HCT116 (cell line): ENCODE data around the gene USO1. TPM values are rescaled to one million over a fixed set of nuclear protein-coding genes. Genes with fewer than 3 reads are reported as not detected.

Experiments
- ATAC-seq: fragments of 200-7000 bp; cut with Tn5 transposase; 2 replicates; pipeline ENCODE4 v1.9.1; 2020; ENCODE audit warnings: mild to moderate bottlenecking, moderate library complexity
- BruUV-seq: library from RNA; stranded (reverse); fragments of 400-500 nt; replicated peaks from 2 replicates; lab custom pipeline; 2021; lab: Mats Ljungman, UMichigan
- CTCF ChIA-PET: fragments of 300-600 bp; sonication (Branson Sonifier 250); formaldehyde crosslinking; loops from one replicate; lab custom pipeline; 2021; ENCODE audit warnings: antibody characterized with exemption; lab: Charles Lee
- POLR2A ChIA-PET: fragments of 300-600, 350-600 bp; sonication (Branson Sonifier 250); formaldehyde crosslinking; loops from one replicate; lab custom pipeline; 2021; ENCODE audit warnings: antibody characterized with exemption; lab: Charles Lee
- RAD21 ChIA-PET, 2 experiments: fragments of 300-600 bp; sonication (Branson Sonifier 250); formaldehyde crosslinking; loops; one replicate each; lab custom pipeline; 2023; ENCODE audit warnings: low total read pairs in 2 of 2; ENCODE audit not compliant: uncharacterized antibody in 2 of 2, unreplicated experiment in 2 of 2, low non-redundant PET in 1 of 2; lab: Charles Lee
- DNase-seq: peaks from one replicate; pipeline ENCODE4 v3.0.0-alpha.2; 2010; ENCODE audit warnings: low read depth, low spot score
- H2AFZ ChIP-seq: fragments of 200-600 bp; shearing (Covaris generic), sonication (generic); 2 replicates; pipeline ENCODE4 v1.6.1; 2017; ENCODE audit warnings: low read depth, mixed run types, mixed read lengths, antibody characterized with exemption, low read length; ENCODE audit not compliant: poor library complexity, severe bottlenecking
- H3K27ac ChIP-seq: 2 replicates; pipeline ENCODE4 v1.5.1; 2012; ENCODE audit warnings: low read depth, low read length
- H3K27me3 ChIP-seq: fragments of 200-600 bp; sonication (generic); 2 replicates; pipeline ENCODE4 v1.6.1; 2016; ENCODE audit warnings: mixed run types, low read length, mixed read lengths; ENCODE audit not compliant: insufficient read depth
- H3K36me3 ChIP-seq, 2 experiments: fragments of 200-500 bp in 1 of 2; fragments of 200-600 bp in 1 of 2; sonication (Bioruptor generic) in 1 of 2; sonication (generic) in 1 of 2; 2 replicates each; pipeline versions ENCODE4 v1.5.1 to v1.6.1; 2014 to 2016; ENCODE audit warnings: low read length in 2 of 2, inconsistent platforms in 1 of 2, mixed read lengths in 1 of 2, mixed run types in 1 of 2; ENCODE audit not compliant: insufficient read depth in 2 of 2, control insufficient read depth in 1 of 2
- H3K4me1 ChIP-seq, 2 experiments: fragments of 200-600 bp in 1 of 2; sonication (generic) in 1 of 2; 2 replicates each; pipeline versions ENCODE4 v1.5.1 to v1.6.1; 2012 to 2017; ENCODE audit warnings: low read length in 2 of 2, inconsistent platforms in 1 of 2, mild to moderate bottlenecking in 1 of 2, mixed read lengths in 1 of 2, mixed run types in 1 of 2, moderate library complexity in 1 of 2; ENCODE audit not compliant: insufficient read depth in 2 of 2, control insufficient read depth in 1 of 2
- H3K4me2 ChIP-seq: fragments of 200-600 bp; sonication (generic); 2 replicates; pipeline ENCODE4 v1.6.1; 2017; ENCODE audit warnings: mixed run types, low read length, mixed read lengths
- H3K4me3 ChIP-seq, 2 experiments: fragments of 200-600 bp in 1 of 2; sonication (generic) in 1 of 2; replicated peaks in 1 of 2; 2 replicates each; pipeline ENCODE4 v1.5.1; 2011 to 2016; ENCODE audit warnings: low read length in 2 of 2, control low read depth in 1 of 2, low read depth in 1 of 2, mild to moderate bottlenecking in 1 of 2, mixed read lengths in 1 of 2, mixed run types in 1 of 2
- H3K79me2 ChIP-seq: fragments of 200-600 bp; sonication (generic); 2 replicates; pipeline ENCODE4 v1.6.1; 2017; ENCODE audit warnings: mild to moderate bottlenecking, mixed run types, low read length, moderate library complexity, mixed read lengths; ENCODE audit not compliant: insufficient read depth
- H3K9ac ChIP-seq: fragments of 200-600 bp; sonication (generic); 2 replicates; pipeline ENCODE4 v1.6.1; 2016; ENCODE audit warnings: low read length, mixed read lengths
- H3K9me2 ChIP-seq: fragments of 200-600 bp; sonication (generic), shearing (Covaris generic); 2 replicates; pipeline ENCODE4 v1.6.1; 2017; ENCODE audit warnings: mixed run types, mild to moderate bottlenecking, moderate library complexity; ENCODE audit not compliant: insufficient read depth
- H3K9me3 ChIP-seq, 2 experiments: fragments of 200-500 bp in 1 of 2; fragments of 200-600 bp in 1 of 2; sonication (Bioruptor generic) in 1 of 2; sonication (generic) in 1 of 2; 2 replicates each; pipeline ENCODE4 v1.6.1; 2014 to 2017; ENCODE audit warnings: low read length in 2 of 2, mixed read lengths in 2 of 2, inconsistent platforms in 1 of 2, low read depth in 1 of 2, mild to moderate bottlenecking in 1 of 2, mixed run types in 1 of 2, moderate library complexity in 1 of 2; ENCODE audit not compliant: control insufficient read depth in 1 of 2, insufficient read depth in 1 of 2
- H4K20me1 ChIP-seq: fragments of 200-600 bp; sonication (generic), shearing (Covaris generic); 2 replicates; pipeline ENCODE4 v1.6.1; 2017; ENCODE audit warnings: mixed run types, mild to moderate bottlenecking, moderate library complexity; ENCODE audit not compliant: insufficient read depth
- CBX3 ChIP-seq: IDR thresholded peaks from 2 replicates; pipeline ENCODE4 v1.6.1; 2012; ENCODE audit warnings: low read depth
- CTCF ChIP-seq, 3 experiments: fragments of 200-600 bp in 1 of 3; sonication (generic) in 1 of 3; IDR thresholded peaks in 2 of 3; conservative IDR thresholded peaks in 1 of 3; 2 replicates each; pipeline ENCODE4 v1.5.1; 2012 to 2017; ENCODE audit warnings: low read depth in 2 of 3, low read length in 2 of 3, antibody characterized with exemption in 1 of 3, borderline replicate concordance in 1 of 3, control low read depth in 1 of 3, mild to moderate bottlenecking in 1 of 3, mixed read lengths in 1 of 3, mixed run types in 1 of 3, moderate library complexity in 1 of 3; ENCODE audit not compliant: insufficient read depth in 1 of 3
- EZH2 ChIP-seq: fragments of 200-600 bp; sonication (generic); IDR thresholded peaks from 2 replicates; pipeline ENCODE4 v1.6.1; 2017; ENCODE audit warnings: antibody characterized with exemption, mixed run types
- EZH2phosphoT487 ChIP-seq: fragments of 200-600 bp; IDR thresholded peaks from 2 replicates; pipeline ENCODE4 v1.6.1; 2018; ENCODE audit warnings: antibody characterized with exemption, borderline replicate concordance
- JUND ChIP-seq: IDR thresholded peaks from 2 replicates; pipeline ENCODE4 v1.6.1; 2012
- POLR2A ChIP-seq: IDR thresholded peaks from 2 replicates; pipeline ENCODE4 v1.7.0; 2011; ENCODE audit warnings: borderline replicate concordance; ENCODE audit not compliant: insufficient read depth, insufficient read length; ENCODE audit errors: extremely low read depth
- POLR2AphosphoS5 ChIP-seq: IDR thresholded peaks from 2 replicates; pipeline ENCODE4 v1.6.1; 2011; ENCODE audit warnings: mild to moderate bottlenecking, low read depth, low read length, moderate library complexity
- RAD21 ChIP-seq: IDR thresholded peaks from 2 replicates; pipeline ENCODE4 v1.6.1; 2012; ENCODE audit warnings: low read depth, mild to moderate bottlenecking
- SP1 ChIP-seq: IDR thresholded peaks from 2 replicates; pipeline ENCODE4 v1.6.1; 2012; ENCODE audit warnings: low read depth
- TCF7L2 ChIP-seq: IDR thresholded peaks from 2 replicates; pipeline ENCODE4 v1.7.0; 2011; ENCODE audit warnings: borderline replicate concordance, inconsistent platforms; ENCODE audit not compliant: insufficient read depth, insufficient read length; ENCODE audit errors: extremely low read depth
- YY1 ChIP-seq: IDR thresholded peaks from 2 replicates; pipeline ENCODE4 v1.6.1; 2011; ENCODE audit warnings: low read length, low read depth, moderate library complexity, mild to moderate bottlenecking; ENCODE audit not compliant: insufficient replicate concordance; ENCODE audit errors: extremely low read depth
- intact Hi-C: fragments of 100-400 bp; cut with micrococcal nuclease; formaldehyde crosslinking; loops from 2 replicates; pipeline ENCODE4 v1.10.0; 2022
- total RNA-seq: library from RNA; stranded (reverse); gene quantifications from one replicate; pipeline ENCODE4 v1.2.1, GENCODE V29; 2021; ENCODE audit not compliant: unreplicated experiment
- TF ChIP-seq, protein P1 (sequence below): IDR thresholded peaks from 2 replicates; pipeline ENCODE4 v1.6.1; 2012
- TF ChIP-seq, protein P2 (sequence below): IDR thresholded peaks from 2 replicates; pipeline ENCODE4 v1.6.1; 2012; ENCODE audit warnings: low read depth

Gene USO1
- total RNA-seq, 1 experiment from 2014 or later: 72.7 TPM

DNA sequence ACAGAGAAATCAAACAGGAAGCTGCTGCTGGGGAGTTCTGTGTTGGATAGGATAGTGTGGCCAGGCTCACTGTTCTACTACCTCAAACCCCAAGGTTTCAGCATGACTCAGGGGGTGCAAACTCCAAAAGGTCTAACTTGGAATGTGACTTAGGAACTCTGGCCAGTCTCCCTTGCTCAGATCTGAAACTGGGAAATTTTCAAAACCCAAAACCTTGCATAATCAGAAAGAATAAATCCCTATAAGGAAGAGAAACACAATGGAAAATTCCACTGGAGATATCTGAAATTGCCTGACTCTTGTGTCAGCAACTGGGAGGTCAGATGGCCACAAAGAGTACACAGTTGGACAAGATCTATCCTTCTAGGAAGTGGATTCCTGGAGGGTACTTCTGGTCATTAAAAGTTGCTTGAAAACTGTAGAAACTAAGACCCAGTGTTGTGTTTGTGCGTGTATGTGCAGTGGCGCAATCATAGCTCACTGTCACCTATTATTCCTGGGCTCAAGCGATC, 119.8 kb downstream of the USO1 start:
- no peak overlapping the region for H3K4me2 ChIP-seq
- no peaks in the 10 kb centered on the region for H3K79me2 ChIP-seq
- no peaks in the 10 kb centered on the region for H3K9me2 ChIP-seq
- no peak overlapping the region for H3K4me3 ChIP-seq
- no peak for ATAC-seq
- TF ChIP-seq, protein P1, sequence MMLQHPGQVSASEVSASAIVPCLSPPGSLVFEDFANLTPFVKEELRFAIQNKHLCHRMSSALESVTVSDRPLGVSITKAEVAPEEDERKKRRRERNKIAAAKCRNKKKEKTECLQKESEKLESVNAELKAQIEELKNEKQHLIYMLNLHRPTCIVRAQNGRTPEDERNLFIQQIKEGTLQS: no peak
- TF ChIP-seq YY1: no peak
- ChIA-PET RAD21 (no interaction called here), CTCF (no interaction called here), POLR2A (no interaction called here)
- no peaks in the 10 kb centered on the region for H4K20me1 ChIP-seq
- H3K4me1 ChIP-seq: peaks cover 0 to 21% of the 10 kb centered on the region in 2 experiments; a peak in 2 of 4 replicates
- no TSS peak for BruUV-seq
- intact Hi-C loops: loop anchor here (10.0 kb wide), 1 partner anchor 189 kb away; no protein-coding TSS in a partner anchor
- no peak for DNase-seq
- no peak overlapping the region for H3K9ac ChIP-seq
- H2AFZ ChIP-seq: no peak overlapping the region
- no peaks in the 10 kb centered on the region for H3K9me3 ChIP-seq
- H3K36me3 ChIP-seq: no peaks in the 10 kb centered on the region
- H3K27me3 ChIP-seq: no peaks in the 10 kb centered on the region
- no peak overlapping the region for H3K27ac ChIP-seq

- ATAC-seq (no peak), DNase-seq (no peak)
- Histone ChIP-seq H3K4me3 (no peak overlapping the region), H3K4me2 (no peak overlapping the region), H3K9ac (no peak overlapping the region), H4K20me1 (no peaks in the 10 kb centered on the region), H3K36me3 (no peaks in the 10 kb centered on the region), H2AFZ (no peak overlapping the region), H3K27ac (no peak overlapping the region), H3K9me2 (no peaks in the 10 kb centered on the region), H3K27me3 (no peaks in the 10 kb centered on the region), H3K9me3 (no peaks in the 10 kb centered on the region), H3K79me2 (no peaks in the 10 kb centered on the region), H3K4me1 (peaks cover 0 to 21% of the 10 kb centered on the region in 2 experiments; a peak in 2 of 4 replicates)
- RAD21 ChIA-PET: no interaction called here
- POLR2A ChIA-PET: no interaction called here
- CTCF ChIA-PET: no interaction called here
- intact Hi-C loops: loop anchor here (10.0 kb wide), 1 partner anchor 191 kb away; no protein-coding TSS in a partner anchor
- no TSS peak for BruUV-seq
- TF ChIP-seq, protein P2, sequence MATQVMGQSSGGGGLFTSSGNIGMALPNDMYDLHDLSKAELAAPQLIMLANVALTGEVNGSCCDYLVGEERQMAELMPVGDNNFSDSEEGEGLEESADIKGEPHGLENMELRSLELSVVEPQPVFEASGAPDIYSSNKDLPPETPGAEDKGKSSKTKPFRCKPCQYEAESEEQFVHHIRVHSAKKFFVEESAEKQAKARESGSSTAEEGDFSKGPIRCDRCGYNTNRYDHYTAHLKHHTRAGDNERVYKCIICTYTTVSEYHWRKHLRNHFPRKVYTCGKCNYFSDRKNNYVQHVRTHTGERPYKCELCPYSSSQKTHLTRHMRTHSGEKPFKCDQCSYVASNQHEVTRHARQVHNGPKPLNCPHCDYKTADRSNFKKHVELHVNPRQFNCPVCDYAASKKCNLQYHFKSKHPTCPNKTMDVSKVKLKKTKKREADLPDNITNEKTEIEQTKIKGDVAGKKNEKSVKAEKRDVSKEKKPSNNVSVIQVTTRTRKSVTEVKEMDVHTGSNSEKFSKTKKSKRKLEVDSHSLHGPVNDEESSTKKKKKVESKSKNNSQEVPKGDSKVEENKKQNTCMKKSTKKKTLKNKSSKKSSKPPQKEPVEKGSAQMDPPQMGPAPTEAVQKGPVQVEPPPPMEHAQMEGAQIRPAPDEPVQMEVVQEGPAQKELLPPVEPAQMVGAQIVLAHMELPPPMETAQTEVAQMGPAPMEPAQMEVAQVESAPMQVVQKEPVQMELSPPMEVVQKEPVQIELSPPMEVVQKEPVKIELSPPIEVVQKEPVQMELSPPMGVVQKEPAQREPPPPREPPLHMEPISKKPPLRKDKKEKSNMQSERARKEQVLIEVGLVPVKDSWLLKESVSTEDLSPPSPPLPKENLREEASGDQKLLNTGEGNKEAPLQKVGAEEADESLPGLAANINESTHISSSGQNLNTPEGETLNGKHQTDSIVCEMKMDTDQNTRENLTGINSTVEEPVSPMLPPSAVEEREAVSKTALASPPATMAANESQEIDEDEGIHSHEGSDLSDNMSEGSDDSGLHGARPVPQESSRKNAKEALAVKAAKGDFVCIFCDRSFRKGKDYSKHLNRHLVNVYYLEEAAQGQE: no peak
- TF ChIP-seq POLR2A (no peak), EZH2phosphoT487 (no peak), TCF7L2 (no peak), RAD21 (no peak), YY1 (no peak), EZH2 (no peak), SP1 (no peak), POLR2AphosphoS5 (no peak), CTCF (IDR thresholded peaks at IDR 0.05 in 2 of 3, conservative IDR thresholded peaks at IDR 0.05 in 1 of 3; ENCODE audit: borderline replicate concordance in 1 of 3, insufficient read depth in 1 of 3, low read depth in 2 of 3, low read length in 2 of 3) (no peak), CBX3 (no peak), JUND (no peak)
- TF ChIP-seq, protein P1: no peak
These were observed 121.6 kb downstream of the USO1 start for GRCh38 chr4:75845992-75846391.
